H54 (cell line): ENCODE results near the gene TSPAN16.

Experiments
- DNase-seq: peaks from one replicate; pipeline ENCODE4 v3.0.0; 2011; ENCODE audit warnings: low spot score, mixed read lengths; ENCODE audit not compliant: insufficient read length
- FAIRE-seq: peaks from 3 replicates; lab custom pipeline; 2011; peaks lifted over from hg19 to GRCh38; lab: Jason Lieb, UNC
- POLR2A ChIP-seq: IDR thresholded peaks from 2 replicates; pipeline ENCODE4 v1.6.1; 2011; ENCODE audit warnings: low read depth, mild to moderate bottlenecking, low read length

The TSPAN16 gene

GRCh38 chr19:11359421-11359820, 63.5 kb downstream of the TSPAN16 start:
- TF ChIP-seq POLR2A, result no peak
- no peak for DNase-seq
- FAIRE-seq, result no peak

DNA sequence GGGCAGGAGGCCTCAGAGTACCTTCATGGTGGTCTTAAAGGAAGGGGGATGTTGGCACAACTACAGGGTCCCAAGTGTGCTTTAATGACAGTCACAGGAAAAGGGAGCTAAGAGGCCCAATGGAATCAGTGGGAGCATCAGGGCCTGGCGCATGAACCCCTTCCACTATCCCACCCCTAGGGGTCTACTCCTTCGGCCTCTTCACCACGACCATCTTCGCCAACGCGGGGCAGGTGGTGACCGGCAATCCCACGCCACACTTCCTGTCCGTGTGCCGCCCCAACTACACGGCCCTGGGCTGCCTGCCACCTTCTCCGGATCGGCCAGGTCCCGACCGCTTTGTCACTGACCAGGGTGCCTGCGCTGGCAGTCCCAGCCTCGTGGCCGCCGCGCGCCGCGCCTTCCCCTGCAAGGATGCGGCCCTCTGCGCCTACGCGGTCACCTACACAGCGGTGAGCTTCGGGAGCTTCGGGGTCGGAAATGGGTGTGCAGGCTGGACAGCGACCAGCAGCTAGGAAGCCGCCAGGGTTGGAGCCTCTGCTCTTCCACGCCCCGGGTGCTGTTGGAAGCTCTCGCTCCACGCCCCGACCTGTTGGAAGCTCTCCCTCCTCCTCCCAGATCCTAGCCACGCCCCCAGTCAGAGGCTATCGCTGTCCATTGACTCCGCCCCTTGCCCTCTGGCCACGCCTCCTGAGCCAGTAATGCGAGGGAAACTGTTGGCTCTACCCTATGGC, 65.2 kb downstream of the TSPAN16 start:
- TF ChIP-seq POLR2A, result no peak
- DNase-seq, result no peak
- FAIRE-seq, result no peak

DNA sequence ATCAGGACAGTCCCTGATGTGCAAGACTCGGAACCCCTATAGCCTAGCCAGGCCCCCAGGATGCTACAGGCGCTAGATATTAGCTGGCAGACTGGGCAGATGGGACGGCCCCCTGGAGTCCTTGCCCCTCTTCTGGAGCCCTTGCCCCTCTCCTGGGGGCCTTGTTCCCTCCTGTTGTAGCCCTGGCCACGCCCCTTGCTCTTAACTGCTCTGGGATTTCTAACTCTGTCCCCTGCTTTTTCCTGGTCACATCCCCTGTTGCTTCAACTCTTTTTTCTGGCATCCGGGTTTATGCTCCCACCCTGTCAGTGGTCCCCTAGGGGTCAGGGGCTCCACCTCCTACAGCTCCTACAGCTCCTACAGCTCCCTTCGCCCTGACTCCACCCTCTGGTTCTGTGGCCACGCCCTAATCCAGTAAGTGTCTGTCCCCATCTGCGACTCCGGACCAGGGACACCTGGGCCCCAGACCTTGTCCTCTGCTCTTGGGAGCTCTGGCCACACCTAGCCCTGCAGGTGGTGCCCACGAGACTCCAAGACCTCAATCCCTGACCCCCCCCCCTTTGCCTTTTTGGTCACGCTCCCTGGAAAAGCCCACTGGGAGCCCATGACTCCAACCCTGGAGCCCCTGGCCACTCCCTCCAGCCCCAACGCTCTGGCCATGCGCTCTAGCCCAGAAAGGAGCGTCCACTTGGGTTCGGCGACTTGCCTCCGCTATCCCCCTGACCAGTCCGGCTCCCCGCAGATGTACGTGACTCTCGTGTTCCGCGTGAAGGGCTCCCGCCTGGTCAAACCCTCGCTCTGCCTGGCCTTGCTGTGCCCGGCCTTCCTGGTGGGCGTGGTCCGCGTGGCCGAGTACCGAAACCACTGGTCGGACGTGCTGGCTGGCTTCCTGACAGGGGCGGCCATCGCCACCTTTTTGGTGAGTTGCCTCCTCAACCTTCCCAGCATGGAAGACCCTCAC, 66.1 kb downstream of the TSPAN16 start:
- FAIRE-seq (no peak), DNase-seq (no peak)
- no peak for TF ChIP-seq POLR2A

DNA sequence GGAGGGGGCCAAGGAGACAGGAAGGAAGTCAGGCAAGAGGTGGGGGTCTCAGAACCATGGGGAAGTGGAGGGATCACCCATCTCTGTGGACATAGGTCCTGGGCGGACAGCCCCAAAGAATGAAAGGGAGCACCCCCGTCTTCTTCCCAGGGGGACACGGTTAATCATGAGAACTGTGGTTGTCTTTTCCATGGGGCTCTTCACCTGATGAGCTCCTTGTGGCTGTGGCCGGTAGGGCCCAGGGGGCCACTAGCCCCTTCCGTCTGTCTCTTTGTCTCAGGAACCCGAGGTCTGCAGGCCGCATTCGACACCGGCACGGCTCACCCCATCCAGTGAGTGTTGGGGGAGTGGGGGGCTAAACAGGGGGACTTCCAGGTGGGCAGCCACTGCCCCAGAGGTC, 67.9 kb downstream of the TSPAN16 start:
- DNase-seq (no peak), FAIRE-seq (no peak)
- TF ChIP-seq POLR2A, result no peak

DNA sequence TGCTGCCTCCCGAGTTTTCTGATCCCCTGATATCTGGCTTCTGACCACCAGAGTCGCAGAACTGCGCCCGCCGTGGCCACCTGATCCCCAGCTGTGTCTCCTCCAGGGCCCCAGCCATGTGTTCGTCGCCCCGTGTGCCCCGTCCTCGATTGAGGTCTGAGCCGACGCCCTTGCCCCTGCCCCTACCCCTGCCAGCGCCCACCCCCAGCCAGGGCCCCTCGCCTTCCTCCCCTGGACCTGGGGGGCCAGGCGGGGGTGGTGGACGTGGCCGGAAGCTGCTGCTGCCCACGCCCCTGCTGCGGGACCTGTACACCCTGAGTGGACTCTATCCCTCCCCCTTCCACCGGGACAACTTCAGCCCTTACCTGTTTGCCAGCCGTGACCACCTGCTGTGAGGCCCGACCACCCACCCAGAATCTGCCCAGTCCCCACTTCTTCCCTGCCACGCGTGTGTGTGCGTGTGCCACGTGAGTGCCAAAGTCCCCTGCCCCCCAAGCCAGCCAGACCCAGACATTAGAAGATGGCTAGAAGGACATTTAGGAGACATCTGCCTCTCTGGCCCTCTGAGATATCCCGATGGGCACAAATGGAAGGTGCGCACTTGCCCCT, 68.4 kb downstream of the TSPAN16 start:
- FAIRE-seq (no peak), DNase-seq (no peak)
- no peak for TF ChIP-seq POLR2A

GRCh38 chr19:11364935-11365334, 69.0 kb downstream of the TSPAN16 start:
- DNase-seq (no peak), FAIRE-seq (no peak)
- TF ChIP-seq POLR2A, result no peak
